Measurements from ENCODE around the gene EI24. TPM values are rescaled to one million over a fixed set of nuclear protein-coding genes. Genes with fewer than 3 reads are reported as not detected.

The EI24 gene
- total and polyA plus RNA-seq, 2 of the 8 experiments (the other 6 are each of a cell fraction or from before 2014, with no cell fraction given) = 135 to 264 TPM

DNA sequence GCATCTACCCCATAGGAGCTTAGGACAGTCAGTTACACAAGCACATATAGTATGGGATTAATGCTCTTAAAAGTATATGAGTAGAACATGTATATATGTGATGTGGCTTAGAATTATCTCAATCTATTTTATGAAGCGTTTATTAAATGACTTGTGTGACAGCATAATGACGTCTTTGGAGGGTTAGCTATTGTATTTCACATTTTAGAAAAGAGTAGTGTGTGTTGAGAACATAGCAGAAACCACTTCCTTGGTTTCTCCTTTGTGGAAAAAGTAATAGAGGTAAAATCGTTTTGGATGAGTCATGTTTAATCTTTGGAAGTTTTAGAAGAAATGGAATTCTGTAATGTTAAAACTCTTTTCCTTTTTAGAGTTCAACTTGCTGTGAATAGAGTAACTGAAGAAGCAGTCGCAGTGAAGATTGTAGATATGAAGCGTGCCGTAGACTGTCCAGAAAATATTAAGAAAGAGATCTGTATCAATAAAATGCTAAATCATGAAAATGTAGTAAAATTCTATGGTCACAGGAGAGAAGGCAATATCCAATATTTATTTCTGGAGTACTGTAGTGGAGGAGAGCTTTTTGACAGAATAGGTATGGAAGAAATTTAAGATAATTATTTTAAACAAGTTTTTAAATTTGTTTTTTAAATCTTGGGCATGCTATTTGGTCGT, 58.1 kb downstream of the EI24 start (continued):
- TF ChIP-seq, protein P1, sequence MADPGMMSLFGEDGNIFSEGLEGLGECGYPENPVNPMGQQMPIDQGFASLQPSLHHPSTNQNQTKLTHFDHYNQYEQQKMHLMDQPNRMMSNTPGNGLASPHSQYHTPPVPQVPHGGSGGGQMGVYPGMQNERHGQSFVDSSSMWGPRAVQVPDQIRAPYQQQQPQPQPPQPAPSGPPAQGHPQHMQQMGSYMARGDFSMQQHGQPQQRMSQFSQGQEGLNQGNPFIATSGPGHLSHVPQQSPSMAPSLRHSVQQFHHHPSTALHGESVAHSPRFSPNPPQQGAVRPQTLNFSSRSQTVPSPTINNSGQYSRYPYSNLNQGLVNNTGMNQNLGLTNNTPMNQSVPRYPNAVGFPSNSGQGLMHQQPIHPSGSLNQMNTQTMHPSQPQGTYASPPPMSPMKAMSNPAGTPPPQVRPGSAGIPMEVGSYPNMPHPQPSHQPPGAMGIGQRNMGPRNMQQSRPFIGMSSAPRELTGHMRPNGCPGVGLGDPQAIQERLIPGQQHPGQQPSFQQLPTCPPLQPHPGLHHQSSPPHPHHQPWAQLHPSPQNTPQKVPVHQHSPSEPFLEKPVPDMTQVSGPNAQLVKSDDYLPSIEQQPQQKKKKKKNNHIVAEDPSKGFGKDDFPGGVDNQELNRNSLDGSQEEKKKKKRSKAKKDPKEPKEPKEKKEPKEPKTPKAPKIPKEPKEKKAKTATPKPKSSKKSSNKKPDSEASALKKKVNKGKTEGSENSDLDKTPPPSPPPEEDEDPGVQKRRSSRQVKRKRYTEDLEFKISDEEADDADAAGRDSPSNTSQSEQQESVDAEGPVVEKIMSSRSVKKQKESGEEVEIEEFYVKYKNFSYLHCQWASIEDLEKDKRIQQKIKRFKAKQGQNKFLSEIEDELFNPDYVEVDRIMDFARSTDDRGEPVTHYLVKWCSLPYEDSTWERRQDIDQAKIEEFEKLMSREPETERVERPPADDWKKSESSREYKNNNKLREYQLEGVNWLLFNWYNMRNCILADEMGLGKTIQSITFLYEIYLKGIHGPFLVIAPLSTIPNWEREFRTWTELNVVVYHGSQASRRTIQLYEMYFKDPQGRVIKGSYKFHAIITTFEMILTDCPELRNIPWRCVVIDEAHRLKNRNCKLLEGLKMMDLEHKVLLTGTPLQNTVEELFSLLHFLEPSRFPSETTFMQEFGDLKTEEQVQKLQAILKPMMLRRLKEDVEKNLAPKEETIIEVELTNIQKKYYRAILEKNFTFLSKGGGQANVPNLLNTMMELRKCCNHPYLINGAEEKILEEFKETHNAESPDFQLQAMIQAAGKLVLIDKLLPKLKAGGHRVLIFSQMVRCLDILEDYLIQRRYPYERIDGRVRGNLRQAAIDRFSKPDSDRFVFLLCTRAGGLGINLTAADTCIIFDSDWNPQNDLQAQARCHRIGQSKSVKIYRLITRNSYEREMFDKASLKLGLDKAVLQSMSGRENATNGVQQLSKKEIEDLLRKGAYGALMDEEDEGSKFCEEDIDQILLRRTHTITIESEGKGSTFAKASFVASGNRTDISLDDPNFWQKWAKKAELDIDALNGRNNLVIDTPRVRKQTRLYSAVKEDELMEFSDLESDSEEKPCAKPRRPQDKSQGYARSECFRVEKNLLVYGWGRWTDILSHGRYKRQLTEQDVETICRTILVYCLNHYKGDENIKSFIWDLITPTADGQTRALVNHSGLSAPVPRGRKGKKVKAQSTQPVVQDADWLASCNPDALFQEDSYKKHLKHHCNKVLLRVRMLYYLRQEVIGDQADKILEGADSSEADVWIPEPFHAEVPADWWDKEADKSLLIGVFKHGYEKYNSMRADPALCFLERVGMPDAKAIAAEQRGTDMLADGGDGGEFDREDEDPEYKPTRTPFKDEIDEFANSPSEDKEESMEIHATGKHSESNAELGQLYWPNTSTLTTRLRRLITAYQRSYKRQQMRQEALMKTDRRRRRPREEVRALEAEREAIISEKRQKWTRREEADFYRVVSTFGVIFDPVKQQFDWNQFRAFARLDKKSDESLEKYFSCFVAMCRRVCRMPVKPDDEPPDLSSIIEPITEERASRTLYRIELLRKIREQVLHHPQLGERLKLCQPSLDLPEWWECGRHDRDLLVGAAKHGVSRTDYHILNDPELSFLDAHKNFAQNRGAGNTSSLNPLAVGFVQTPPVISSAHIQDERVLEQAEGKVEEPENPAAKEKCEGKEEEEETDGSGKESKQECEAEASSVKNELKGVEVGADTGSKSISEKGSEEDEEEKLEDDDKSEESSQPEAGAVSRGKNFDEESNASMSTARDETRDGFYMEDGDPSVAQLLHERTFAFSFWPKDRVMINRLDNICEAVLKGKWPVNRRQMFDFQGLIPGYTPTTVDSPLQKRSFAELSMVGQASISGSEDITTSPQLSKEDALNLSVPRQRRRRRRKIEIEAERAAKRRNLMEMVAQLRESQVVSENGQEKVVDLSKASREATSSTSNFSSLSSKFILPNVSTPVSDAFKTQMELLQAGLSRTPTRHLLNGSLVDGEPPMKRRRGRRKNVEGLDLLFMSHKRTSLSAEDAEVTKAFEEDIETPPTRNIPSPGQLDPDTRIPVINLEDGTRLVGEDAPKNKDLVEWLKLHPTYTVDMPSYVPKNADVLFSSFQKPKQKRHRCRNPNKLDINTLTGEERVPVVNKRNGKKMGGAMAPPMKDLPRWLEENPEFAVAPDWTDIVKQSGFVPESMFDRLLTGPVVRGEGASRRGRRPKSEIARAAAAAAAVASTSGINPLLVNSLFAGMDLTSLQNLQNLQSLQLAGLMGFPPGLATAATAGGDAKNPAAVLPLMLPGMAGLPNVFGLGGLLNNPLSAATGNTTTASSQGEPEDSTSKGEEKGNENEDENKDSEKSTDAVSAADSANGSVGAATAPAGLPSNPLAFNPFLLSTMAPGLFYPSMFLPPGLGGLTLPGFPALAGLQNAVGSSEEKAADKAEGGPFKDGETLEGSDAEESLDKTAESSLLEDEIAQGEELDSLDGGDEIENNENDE (IDR thresholded peaks at IDR 0.05; ENCODE audit: insufficient replicate concordance, low read length) = no peak

All from H1 (cell line).